H9 (cell line): ENCODE data around the gene DCDC2C. TPM values are rescaled to one million over a fixed set of nuclear protein-coding genes. Genes with fewer than 3 reads are reported as not detected.

Source experiments
- DNase-seq: peaks from one replicate; pipeline ENCODE4 v3.0.0-alpha.2; 2017
- H2AFZ ChIP-seq: one replicate; pipeline ENCODE4 v1.6.1; 2013; ENCODE audit warnings: mild to moderate bottlenecking, low read length, control low read depth, moderate library complexity
- H2AK5ac ChIP-seq: 2 replicates; pipeline ENCODE4 v1.6.1; 2013; ENCODE audit warnings: low read length, control low read depth, mixed read lengths; ENCODE audit not compliant: insufficient read length
- H2BK120ac ChIP-seq: one replicate; pipeline ENCODE4 v1.6.1; 2013; ENCODE audit warnings: low read depth, mild to moderate bottlenecking, low read length, control low read depth, inconsistent platforms; ENCODE audit not compliant: poor library complexity, severe bottlenecking
- H2BK12ac ChIP-seq: 2 replicates; pipeline ENCODE4 v1.6.1; 2013; ENCODE audit warnings: low read length, control low read depth, mixed read lengths, low read depth; ENCODE audit not compliant: insufficient read length
- H2BK15ac ChIP-seq: 2 replicates; pipeline ENCODE4 v1.6.1; 2013; ENCODE audit warnings: low read depth, low read length, control low read depth
- H2BK20ac ChIP-seq: one replicate; pipeline ENCODE4 v1.6.1; 2013; ENCODE audit warnings: low read depth, mild to moderate bottlenecking, low read length, control low read depth, inconsistent platforms; ENCODE audit not compliant: poor library complexity, severe bottlenecking
- H2BK5ac ChIP-seq: 2 replicates; pipeline ENCODE4 v1.6.1; 2013; ENCODE audit warnings: low read length, control low read depth, mixed read lengths; ENCODE audit not compliant: insufficient read length
- H3K14ac ChIP-seq: 2 replicates; pipeline ENCODE4 v1.6.1; 2013; ENCODE audit warnings: low read length, control low read depth; ENCODE audit not compliant: insufficient read depth
- H3K18ac ChIP-seq: 2 replicates; pipeline ENCODE4 v1.6.1; 2013; ENCODE audit warnings: low read depth, mild to moderate bottlenecking, mixed read lengths, low read length, control low read depth; ENCODE audit not compliant: insufficient read length
- H3K23ac ChIP-seq: 2 replicates; pipeline ENCODE4 v1.6.1; 2013; ENCODE audit warnings: low read length, control low read depth, mixed read lengths, low read depth; ENCODE audit not compliant: insufficient read length
- H3K23me2 ChIP-seq: 2 replicates; pipeline ENCODE4 v1.6.1; 2013; ENCODE audit warnings: low read depth, mild to moderate bottlenecking, mixed read lengths, low read length, control low read depth; ENCODE audit not compliant: insufficient read length, poor library complexity, severe bottlenecking
- H3K27ac ChIP-seq: 2 replicates; pipeline ENCODE4 v1.5.1; 2013; ENCODE audit warnings: low read length, control low read depth, mixed read lengths, low read depth; ENCODE audit not compliant: insufficient read length
- H3K27me3 ChIP-seq: 2 replicates; pipeline ENCODE4 v1.6.1; 2013; ENCODE audit warnings: low read length, control low read depth, inconsistent platforms; ENCODE audit not compliant: insufficient read depth
- H3K4ac ChIP-seq: 2 replicates; pipeline ENCODE4 v1.6.1; 2013; ENCODE audit warnings: low read depth, mild to moderate bottlenecking, control low read depth, inconsistent platforms, low read length, moderate library complexity
- H3K4me1 ChIP-seq: 2 replicates; pipeline ENCODE4 v1.6.1; 2013; ENCODE audit warnings: low read length, control low read depth, inconsistent platforms; ENCODE audit not compliant: insufficient read depth
- H3K4me2 ChIP-seq: 2 replicates; pipeline ENCODE4 v1.6.1; 2013; ENCODE audit warnings: low read length, control low read depth, mixed read lengths; ENCODE audit not compliant: insufficient read length, insufficient read depth
- H3K56ac ChIP-seq: 2 replicates; pipeline ENCODE4 v1.6.1; 2013; ENCODE audit warnings: low read depth, mild to moderate bottlenecking, mixed read lengths, low read length, control low read depth; ENCODE audit not compliant: insufficient read length
- H3K79me1 ChIP-seq: 2 replicates; pipeline ENCODE4 v1.6.1; 2013; ENCODE audit warnings: low read depth, mild to moderate bottlenecking, moderate library complexity, low read length, control low read depth, inconsistent platforms; ENCODE audit not compliant: insufficient read depth, poor library complexity, severe bottlenecking
- H3K79me2 ChIP-seq: 2 replicates; pipeline ENCODE4 v1.6.1; 2013; ENCODE audit warnings: low read length, control low read depth, inconsistent platforms; ENCODE audit not compliant: insufficient read depth
- H3K9ac ChIP-seq: 2 replicates; pipeline ENCODE4 v1.6.1; 2013; ENCODE audit warnings: low read length, control low read depth, mixed read lengths; ENCODE audit not compliant: insufficient read length; ENCODE audit errors: extremely low read depth
- H3K9me3 ChIP-seq: one replicate; pipeline ENCODE4 v1.6.1; 2013; ENCODE audit warnings: low read depth, low read length, inconsistent platforms; ENCODE audit not compliant: control insufficient read depth
- H3T11ph ChIP-seq: one replicate; pipeline ENCODE4 v1.6.1; 2013; ENCODE audit warnings: mild to moderate bottlenecking, low read length, control low read depth, inconsistent platforms
- H4K20me1 ChIP-seq: one replicate; pipeline ENCODE4 v1.6.1; 2013; ENCODE audit not compliant: control insufficient read depth, insufficient read length, insufficient read depth
- H4K5ac ChIP-seq: 2 replicates; pipeline ENCODE4 v1.6.1; 2013; ENCODE audit warnings: low read depth, mild to moderate bottlenecking, mixed read lengths, low read length, control low read depth; ENCODE audit not compliant: insufficient read length
- H4K8ac ChIP-seq: replicated peaks from 2 replicates; pipeline ENCODE4 v1.6.1; 2013; ENCODE audit warnings: low read length, control low read depth, mixed read lengths, low read depth; ENCODE audit not compliant: insufficient read length
- H4K91ac ChIP-seq: 2 replicates; pipeline ENCODE4 v1.6.1; 2013; ENCODE audit warnings: low read depth, mild to moderate bottlenecking, moderate library complexity, mixed read lengths, low read length, control low read depth; ENCODE audit not compliant: insufficient read length
- H3K27ac Mint-ChIP-seq, 3 experiments: 2 replicates in 2 of 3; 3 replicates in 1 of 3; pipeline ENCODE4 v1.8.0; 2020 to 2021; ENCODE audit warnings: mixed read lengths in 3 of 3, mild to moderate bottlenecking in 1 of 3, moderate library complexity in 1 of 3
- H3K27me3 Mint-ChIP-seq: 2 replicates; pipeline ENCODE4 v1.8.0; 2021; ENCODE audit warnings: low read depth, mild to moderate bottlenecking, moderate library complexity, mixed read lengths
- H3K36me3 Mint-ChIP-seq, 3 experiments: 2 replicates in 2 of 3; 3 replicates in 1 of 3; pipeline ENCODE4 v1.8.0; 2020 to 2021; ENCODE audit warnings: low read depth in 3 of 3, mixed read lengths in 3 of 3; ENCODE audit not compliant: insufficient read depth in 1 of 3
- H3K4me1 Mint-ChIP-seq, 2 experiments: 2 replicates each; pipeline ENCODE4 v1.8.0; 2020; ENCODE audit warnings: mixed read lengths in 2 of 2
- H3K4me3 Mint-ChIP-seq, 2 experiments: 2 replicates in 1 of 2; 3 replicates in 1 of 2; pipeline ENCODE4 v1.8.0; 2020 to 2021; ENCODE audit warnings: mild to moderate bottlenecking in 2 of 2, mixed read lengths in 2 of 2, moderate library complexity in 1 of 2
- H3K9me3 Mint-ChIP-seq, 2 experiments: 2 replicates in 1 of 2; 3 replicates in 1 of 2; pipeline ENCODE4 v1.8.0; 2020; ENCODE audit warnings: mild to moderate bottlenecking in 2 of 2, mixed read lengths in 2 of 2, moderate library complexity in 1 of 2
- CTCF ChIP-seq: fragments of 200-600 bp; sonication (generic); conservative IDR thresholded peaks from 3 replicates; pipeline ENCODE4 v1.8.0; 2021; ENCODE audit warnings: antibody characterized with exemption, mild to moderate bottlenecking
- WGBS: extraction: QIAGEN DNeasy Blood & Tissue Kit; methylation state at CpG from one replicate; pipeline ENCODE4 v1.1.7; 2013; ENCODE audit warnings: missing lambda C conversion rate, low lambda C conversion rate, mixed read lengths; ENCODE audit not compliant: insufficient read length; ENCODE audit errors: extremely low coverage; 5-methylcytosine and 5-hydroxymethylcytosine counted together
- total RNA-seq: library from RNA; stranded (reverse); gene quantifications from 2 replicates; pipeline ENCODE4 v1.2.1, GENCODE V29; 2021

Gene DCDC2C
- total RNA-seq, 1 experiment from 2014 or later, result not detected

DNA sequence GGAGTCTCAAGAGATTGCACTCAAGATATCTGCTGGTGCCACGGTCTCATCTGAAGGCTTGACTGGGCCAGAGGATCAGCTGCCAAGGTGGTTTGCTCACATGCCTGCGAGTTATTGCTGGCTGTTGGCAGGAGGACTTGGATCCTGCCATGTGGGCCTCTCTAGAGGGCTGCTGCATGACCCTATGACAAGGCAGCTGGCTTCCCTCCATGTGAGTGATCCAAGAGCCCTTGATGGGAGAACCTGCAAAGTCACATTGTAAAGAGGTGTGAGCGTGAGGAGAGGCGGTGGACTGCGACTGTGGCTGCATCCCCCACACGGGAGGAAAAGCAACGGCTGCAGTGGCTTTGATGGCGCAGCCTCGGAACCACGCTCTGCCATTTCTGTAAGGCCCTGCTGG is 49.4 kb upstream of the DCDC2C start:
- H3K4me1 Mint-ChIP-seq, result peaks cover 17 to 30% of the 10 kb centered on the region in 2 experiments
- WGBS, result no CpG with 5 or more reads among the region's 10 CpGs

More for the DNA sequence above, 49.4 kb upstream of the DCDC2C start:
- Histone ChIP-seq H3K27me3 (no peaks in the 10 kb centered on the region), H2AFZ (no peak overlapping the region), H4K8ac (no peak overlapping the region), H3K14ac (no peak overlapping the region), H2BK20ac (no peak overlapping the region), H4K20me1 (no peaks in the 10 kb centered on the region), H3K18ac (no peak overlapping the region), H2BK12ac (no peak overlapping the region), H3K4me2 (no peak overlapping the region), H4K5ac (no peak overlapping the region), H2BK5ac (no peak overlapping the region), H2BK15ac (no peak overlapping the region), H3K23ac (no peak overlapping the region), H3K79me2 (no peaks in the 10 kb centered on the region), H3K79me1 (no peaks in the 10 kb centered on the region), H3T11ph (no peak overlapping the region), H4K91ac (no peak overlapping the region), H3K4me1 (no peaks in the 10 kb centered on the region), H3K9ac (no peak overlapping the region), H3K9me3 (no peaks in the 10 kb centered on the region), H2AK5ac (no peak overlapping the region), H3K4ac (no peak overlapping the region), H2BK120ac (no peak overlapping the region), H3K56ac (no peak overlapping the region), H3K23me2 (peaks cover 2% of the 10 kb centered on the region), H3K27ac (no peak overlapping the region)
- Mint-ChIP-seq H3K9me3 (peaks cover 0 to 2% of the 10 kb centered on the region in 2 experiments; a peak in 1 of 5 replicates), H3K36me3 (no peaks in the 10 kb centered on the region; a peak in 2 of 7 replicates), H3K4me3 (no peak overlapping the region), H3K27ac (no peak overlapping the region), H3K27me3 (peaks cover 14% of the 10 kb centered on the region)
- no peak for TF ChIP-seq CTCF
- no peak for DNase-seq
